H1 (cell line): ENCODE measurements around the gene ARHGAP27. TPM values are rescaled to one million over a fixed set of nuclear protein-coding genes. Genes with fewer than 3 reads are reported as not detected.
A peak's percentile ranks its signal among the peaks of the same experiment; 100 is the strongest.

Experiments
- CTCF ChIA-PET: fragments of 300-600 bp; sonication (Branson Sonifier 250); formaldehyde crosslinking; loops from one replicate; lab custom pipeline; 2021; ENCODE audit not compliant: partially characterized antibody; lab: Charles Lee
- POLR2A ChIA-PET: fragments of 300-600 bp; sonication (Branson Sonifier 250); formaldehyde crosslinking; loops from one replicate; lab custom pipeline; 2021; ENCODE audit warnings: inconsistent platforms; ENCODE audit not compliant: partially characterized antibody; lab: Charles Lee
- DNase-seq, 2 experiments: peaks; one replicate each; pipeline versions ENCODE4 v3.0.0 to v3.0.0-alpha.2; 2010 to 2022; ENCODE audit warnings: low spot score in 2 of 2, low read depth in 1 of 2, mixed read lengths in 1 of 2
- FAIRE-seq: peaks from 2 replicates; lab custom pipeline; 2011; peaks lifted over from hg19 to GRCh38; lab: Jason Lieb, UNC
- H2AFZ ChIP-seq: 2 replicates; pipeline ENCODE4 v1.8.1; 2012; ENCODE audit warnings: low read length, inconsistent platforms
- H2AK5ac ChIP-seq: 2 replicates; pipeline ENCODE4 v1.6.1; 2013; ENCODE audit warnings: low read depth, low read length
- H2BK120ac ChIP-seq: replicated peaks from 2 replicates; pipeline ENCODE3; 2013; ENCODE audit warnings: low read depth, low read length, inconsistent platforms
- H2BK12ac ChIP-seq: 2 replicates; pipeline ENCODE4 v1.6.1; 2013; ENCODE audit warnings: low read depth, low read length
- H2BK15ac ChIP-seq: 2 replicates; pipeline ENCODE4 v1.6.1; 2013; ENCODE audit warnings: low read length
- H2BK20ac ChIP-seq: 2 replicates; pipeline ENCODE4 v1.6.1; 2013; ENCODE audit warnings: low read length
- H2BK5ac ChIP-seq: 2 replicates; pipeline ENCODE4 v1.6.1; 2013; ENCODE audit warnings: low read depth, low read length
- H3K14ac ChIP-seq: 2 replicates; pipeline ENCODE4 v1.6.1; 2013; ENCODE audit warnings: inconsistent platforms; ENCODE audit not compliant: insufficient read length
- H3K18ac ChIP-seq: 2 replicates; pipeline ENCODE4 v1.6.1; 2013; ENCODE audit warnings: low read length; ENCODE audit errors: extremely low read depth
- H3K23ac ChIP-seq: 2 replicates; pipeline ENCODE4 v1.6.1; 2013; ENCODE audit warnings: inconsistent platforms; ENCODE audit not compliant: insufficient read length
- H3K23me2 ChIP-seq: 2 replicates; pipeline ENCODE4 v1.6.1; 2013; ENCODE audit warnings: low read depth, low read length
- H3K27ac ChIP-seq: 2 replicates; pipeline ENCODE4 v1.6.1; 2011; ENCODE audit warnings: low read depth, low read length, inconsistent platforms
- H3K27me3 ChIP-seq, 4 experiments: replicated peaks in 1 of 4; 1 replicate in 1 of 4; 2 replicates in 3 of 4; pipeline versions ENCODE4 v1.6.1 to v1.8.1; 2011 to 2013; ENCODE audit warnings: low read length in 3 of 4, mild to moderate bottlenecking in 3 of 4, inconsistent platforms in 2 of 4, mixed read lengths in 2 of 4, moderate library complexity in 1 of 4; ENCODE audit not compliant: control insufficient read depth in 3 of 4, insufficient read depth in 3 of 4; ENCODE audit errors: extremely low read depth in 1 of 4
- H3K36me3 ChIP-seq, 4 experiments: 2 replicates each; pipeline versions ENCODE4 v1.6.1 to v1.8.1; 2011 to 2013; ENCODE audit warnings: mild to moderate bottlenecking in 4 of 4, low read length in 3 of 4, moderate library complexity in 2 of 4, control low read depth in 1 of 4, inconsistent platforms in 1 of 4; ENCODE audit not compliant: insufficient read depth in 4 of 4, control insufficient read depth in 2 of 4
- H3K4ac ChIP-seq: replicated peaks from 2 replicates; pipeline ENCODE3; 2013; ENCODE audit warnings: low read length, low read depth, mixed read lengths, inconsistent platforms; ENCODE audit not compliant: insufficient read length
- H3K4me1 ChIP-seq, 4 experiments: replicated peaks in 1 of 4; 1 replicate in 1 of 4; 2 replicates in 3 of 4; pipeline versions ENCODE4 v1.6.1 to v1.8.1; 2011 to 2013; ENCODE audit warnings: low read length in 3 of 4, inconsistent platforms in 2 of 4, mixed read lengths in 1 of 4; ENCODE audit not compliant: insufficient read depth in 4 of 4, control insufficient read depth in 3 of 4
- H3K4me2 ChIP-seq, 2 experiments: 2 replicates each; pipeline versions ENCODE4 v1.6.1 to v1.8.1; 2011 to 2013; ENCODE audit warnings: low read depth in 2 of 2, low read length in 2 of 2, control low read depth in 1 of 2, inconsistent platforms in 1 of 2, mild to moderate bottlenecking in 1 of 2; ENCODE audit not compliant: insufficient read depth in 1 of 2
- H3K4me3 ChIP-seq, 4 experiments: fragments of 200-600, 300-600 bp in 1 of 4; sonication (generic), shearing (Covaris generic), sonication (Bioruptor Twin) in 1 of 4; 2 replicates each; pipeline versions ENCODE4 v1.5.1 to v1.8.1; 2011 to 2016; ENCODE audit warnings: low read length in 4 of 4, low read depth in 3 of 4, control low read depth in 2 of 4, inconsistent platforms in 2 of 4, mild to moderate bottlenecking in 2 of 4, mixed read lengths in 1 of 4, moderate library complexity in 1 of 4; ENCODE audit not compliant: insufficient read depth in 2 of 4; ENCODE audit errors: extremely low read depth in 1 of 4
- H3K56ac ChIP-seq: replicated peaks from 2 replicates; pipeline ENCODE3; 2013; ENCODE audit warnings: low read depth, mild to moderate bottlenecking, mixed read lengths, low read length, inconsistent platforms; ENCODE audit not compliant: insufficient read length
- H3K79me1 ChIP-seq: 2 replicates; pipeline ENCODE4 v1.6.1; 2013; ENCODE audit warnings: low read depth, low read length, control low read depth
- H3K79me2 ChIP-seq, 2 experiments: 2 replicates each; pipeline versions ENCODE4 v1.6.1 to v1.8.1; 2012 to 2013; ENCODE audit warnings: low read length in 2 of 2, mild to moderate bottlenecking in 2 of 2, inconsistent platforms in 1 of 2; ENCODE audit not compliant: insufficient read depth in 2 of 2, control insufficient read depth in 1 of 2
- H3K9ac ChIP-seq, 4 experiments: replicated peaks in 1 of 4; 1 replicate in 1 of 4; 2 replicates in 3 of 4; pipeline versions ENCODE4 v1.6.1 to v1.8.1; 2011 to 2013; ENCODE audit warnings: low read depth in 3 of 4, low read length in 3 of 4, control low read depth in 2 of 4, mild to moderate bottlenecking in 2 of 4, moderate library complexity in 2 of 4, inconsistent platforms in 1 of 4; ENCODE audit errors: extremely low read depth in 1 of 4
- H3K9me3 ChIP-seq, 2 experiments: 2 replicates each; pipeline versions ENCODE4 v1.6.1 to v1.8.1; 2012 to 2013; ENCODE audit warnings: mild to moderate bottlenecking in 2 of 2, moderate library complexity in 2 of 2, control low read depth in 1 of 2, inconsistent platforms in 1 of 2, low read depth in 1 of 2, low read length in 1 of 2, mixed read lengths in 1 of 2; ENCODE audit not compliant: insufficient read depth in 2 of 2
- H4K20me1 ChIP-seq, 2 experiments: replicated peaks in 1 of 2; 2 replicates each; pipeline versions ENCODE3 to v1.8.1; 2011 to 2013; ENCODE audit warnings: inconsistent platforms in 2 of 2, low read length in 2 of 2, mild to moderate bottlenecking in 1 of 2; ENCODE audit not compliant: insufficient read depth in 2 of 2, control insufficient read depth in 1 of 2
- H4K5ac ChIP-seq: 2 replicates; pipeline ENCODE4 v1.6.1; 2013; ENCODE audit warnings: low read length, low read depth, mixed read lengths, inconsistent platforms; ENCODE audit not compliant: insufficient read length
- H4K8ac ChIP-seq: 2 replicates; pipeline ENCODE4 v1.8.0; 2013; ENCODE audit warnings: mild to moderate bottlenecking, moderate library complexity, low read length, inconsistent platforms; ENCODE audit not compliant: insufficient read depth; ENCODE audit errors: extremely low read depth
- H4K91ac ChIP-seq: replicated peaks from 2 replicates; pipeline ENCODE3; 2013; ENCODE audit warnings: low read length, mixed read lengths, inconsistent platforms; ENCODE audit not compliant: insufficient read length
- CHD1 ChIP-seq: IDR thresholded peaks from 2 replicates; pipeline ENCODE4 v1.6.1; 2012; ENCODE audit warnings: low read depth, low read length, improper control_type of control experiment
- EP300 ChIP-seq, 2 experiments: IDR thresholded peaks; 1 replicate in 1 of 2; 2 replicates in 1 of 2; pipeline ENCODE4 v1.6.1; 2011 to 2012; ENCODE audit warnings: low read depth in 2 of 2, low read length in 2 of 2, mild to moderate bottlenecking in 2 of 2, borderline replicate concordance in 1 of 2, inconsistent platforms in 1 of 2, moderate library complexity in 1 of 2
- FOSL1 ChIP-seq: IDR thresholded peaks from 2 replicates; pipeline ENCODE4 v1.6.1; 2011; ENCODE audit warnings: mild to moderate bottlenecking, low read depth, low read length, moderate library complexity; ENCODE audit not compliant: insufficient read depth
- JUND ChIP-seq: IDR thresholded peaks from 2 replicates; pipeline ENCODE4 v1.6.1; 2011; ENCODE audit warnings: mild to moderate bottlenecking, improper control_type of control experiment, low read length
- KDM1A ChIP-seq: fragments of 200-600, 300-600 bp; sonication (generic); IDR thresholded peaks from 2 replicates; pipeline ENCODE4 v1.7.1; 2016; ENCODE audit warnings: mild to moderate bottlenecking, low read length, borderline replicate concordance
- KDM4A ChIP-seq: IDR thresholded peaks from one replicate; pipeline ENCODE4 v1.7.1; 2012; ENCODE audit warnings: low read depth, mild to moderate bottlenecking, moderate library complexity, low read length, inconsistent platforms; ENCODE audit not compliant: severe bottlenecking
- KDM5A ChIP-seq: fragments of 200-600 bp; IDR thresholded peaks from 2 replicates; pipeline ENCODE4 v1.7.1; 2012; ENCODE audit warnings: mild to moderate bottlenecking, low read length, inconsistent platforms, mixed read lengths
- NRF1 ChIP-seq: IDR thresholded peaks from 2 replicates; pipeline ENCODE4 v1.6.1; 2011; ENCODE audit warnings: mild to moderate bottlenecking, low read depth, low read length, improper control_type of control experiment
- POLR2A ChIP-seq, 2 experiments: IDR thresholded peaks; 1 replicate in 1 of 2; 2 replicates in 1 of 2; pipeline ENCODE4 v1.6.1; 2011; ENCODE audit warnings: low read depth in 2 of 2, low read length in 2 of 2, mild to moderate bottlenecking in 2 of 2; ENCODE audit errors: control extremely low read depth in 1 of 2
- RFX5 ChIP-seq: IDR thresholded peaks from 2 replicates; pipeline ENCODE4 v1.6.1; 2011; ENCODE audit warnings: low read depth, low read length, improper control_type of control experiment, borderline replicate concordance
- SIX5 ChIP-seq: IDR thresholded peaks from 2 replicates; pipeline ENCODE4 v1.6.1; 2011; ENCODE audit warnings: mild to moderate bottlenecking, low read depth, low read length
- YY1 ChIP-seq: IDR thresholded peaks from 2 replicates; pipeline ENCODE4 v1.6.1; 2011; ENCODE audit warnings: low read depth, mild to moderate bottlenecking, low read length
- WGBS, 2 experiments: shearing (Covaris generic) in 1 of 2; methylation state at CpG; one replicate each; pipeline versions ENCODE4 v1.1.6 to v1.1.7; 2013 to 2015; ENCODE audit warnings: low lambda C conversion rate in 2 of 2, mixed read lengths in 2 of 2, inconsistent platforms in 1 of 2, low coverage in 1 of 2, missing lambda C conversion rate in 1 of 2; ENCODE audit not compliant: insufficient replicate concordance in 2 of 2, insufficient coverage in 1 of 2, insufficient read length in 1 of 2; ENCODE audit errors: extremely low coverage in 1 of 2, missing lambda C conversion rate in 1 of 2; 5-methylcytosine and 5-hydroxymethylcytosine counted together
- polyA plus RNA-seq, 7 experiments: library from polyadenylated mRNA; depleted of rRNA in 3 of 7; stranded (reverse) in 5 of 7; unstranded in 2 of 7; fragments of >200 nt in 5 of 7; fragments of 200-250 nt in 2 of 7; gene quantifications; 1 replicate in 5 of 7; 2 replicates in 1 of 7; 4 replicates in 1 of 7; pipeline versions ENCODE4 v1.2.1 to v1.2.3, GENCODE V29; 2011 to 2013; ENCODE audit warnings: missing spikeins in 2 of 7, mixed read lengths in 2 of 7
- total RNA-seq: library from RNA; stranded (reverse); fragmentation: NEBNext Ultra II Directional; extraction: Animal tissue kit (Norgen Biotek cat#: 25700); gene quantifications from 2 replicates; pipeline ENCODE4 v1.2.1, GENCODE V29; 2021
- TF ChIP-seq, protein P1 (sequence below): IDR thresholded peaks from 2 replicates; pipeline ENCODE4 v1.6.1; 2012; ENCODE audit warnings: low read length, inconsistent platforms

Gene ARHGAP27
- total and polyA plus RNA-seq, 2 of the 8 experiments (the other 6 are each of a cell fraction or from before 2014, with no cell fraction given), result 11.6 to 13.1 TPM

- H4K5ac ChIP-seq, result no peak overlapping the region
- H4K91ac ChIP-seq, result no peak overlapping the region
- H3K9ac ChIP-seq, result no peak overlapping the region
- H2BK5ac ChIP-seq, result no peak overlapping the region; the same call in 1 of the 2 replicates
- no peak overlapping the region for H3K4ac ChIP-seq
- H3K23me2 ChIP-seq, result peaks cover 4% of the 10 kb centered on the region; the same call in 1 of the 2 replicates
- ChIA-PET CTCF (interaction anchor here (1.0 to 12.6 kb wide), 5 partner anchors 12 to 179 kb away, joined by 3 to 331 read pairs (median 4); no protein-coding TSS in a partner anchor), POLR2A (interaction anchor here (1.2 to 4.9 kb wide), 5 partner anchors 9 to 275 kb away, joined by 3 to 25 read pairs (median 3); partner anchors contain the start of genes ARHGAP27 and HEXIM1)
- H3K56ac ChIP-seq, result no peak overlapping the region
- H2BK15ac ChIP-seq, result 0 out of 2 replicates have a peak overlapping the region, but pooled peaks have one; percentile 61
- H3K18ac ChIP-seq, result no peak overlapping the region
- no peak for DNase-seq
- H2AFZ ChIP-seq, result no peak overlapping the region
- H3K79me1 ChIP-seq, result no peaks in the 10 kb centered on the region
- H2BK12ac ChIP-seq, result no peak overlapping the region
- WGBS, 2 experiments, result 90% methylated on average over 1 of the region's 1 CpG; no CpG with 5 or more reads in 1 of the 2 experiments
- no peak overlapping the region for H3K27ac ChIP-seq
- H2BK20ac ChIP-seq, result no peak overlapping the region
- H3K4me1 ChIP-seq, result peaks cover 2 to 22% (median 14%) of the 10 kb centered on the region in 4 experiments
- no peak overlapping the region for H2AK5ac ChIP-seq
- H3K36me3 ChIP-seq, result no peaks in the 10 kb centered on the region
- H3K27me3 ChIP-seq, result peaks cover 6 to 13% (median 9%) of the 10 kb centered on the region in 4 experiments
- no peaks in the 10 kb centered on the region for H3K9me3 ChIP-seq
- H2BK120ac ChIP-seq, result no peak overlapping the region
- no peak for FAIRE-seq
- H3K14ac ChIP-seq, result no peak overlapping the region
- no peak overlapping the region for H3K23ac ChIP-seq
- H4K20me1 ChIP-seq, result no peaks in the 10 kb centered on the region
- H3K79me2 ChIP-seq, result peaks cover 0 to 5% of the 10 kb centered on the region in 2 experiments; a peak in 1 of 4 replicates
- H3K4me2 ChIP-seq, result peak overlapping the region; percentile 51 to 57
- H4K8ac ChIP-seq, result no peak overlapping the region
- peak overlapping the region in 1 of 4 experiments; percentile 29; a peak in 1 of 8 replicates for H3K4me3 ChIP-seq
- TF ChIP-seq JUND (no peak), CHD1 (no peak), NRF1 (no peak), YY1 (no peak), KDM5A (no peak), KDM4A (no peak), POLR2A (IDR thresholded peaks at IDR 0.05; ENCODE audit: control extremely low read depth in 1 of 2, low read depth in 2 of 2, low read length in 2 of 2) (no peak), FOSL1 (no peak), EP300 (IDR thresholded peaks at IDR 0.05; ENCODE audit: borderline replicate concordance in 1 of 2, low read depth in 2 of 2, low read length in 2 of 2) (no peak), KDM1A (no peak), SIX5 (no peak), RFX5 (no peak)
- TF ChIP-seq, protein P1, sequence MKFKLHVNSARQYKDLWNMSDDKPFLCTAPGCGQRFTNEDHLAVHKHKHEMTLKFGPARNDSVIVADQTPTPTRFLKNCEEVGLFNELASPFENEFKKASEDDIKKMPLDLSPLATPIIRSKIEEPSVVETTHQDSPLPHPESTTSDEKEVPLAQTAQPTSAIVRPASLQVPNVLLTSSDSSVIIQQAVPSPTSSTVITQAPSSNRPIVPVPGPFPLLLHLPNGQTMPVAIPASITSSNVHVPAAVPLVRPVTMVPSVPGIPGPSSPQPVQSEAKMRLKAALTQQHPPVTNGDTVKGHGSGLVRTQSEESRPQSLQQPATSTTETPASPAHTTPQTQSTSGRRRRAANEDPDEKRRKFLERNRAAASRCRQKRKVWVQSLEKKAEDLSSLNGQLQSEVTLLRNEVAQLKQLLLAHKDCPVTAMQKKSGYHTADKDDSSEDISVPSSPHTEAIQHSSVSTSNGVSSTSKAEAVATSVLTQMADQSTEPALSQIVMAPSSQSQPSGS, result no peak
These were observed 8.7 kb downstream of the ARHGAP27 start for GRCh38 chr17:45423975-45424335.
